ELF-1 (cell line): Measurements from ENCODE around the gene SYT2.
A peak's percentile ranks its signal among the peaks of the same experiment; 100 is the strongest.
"Not testable (repeated sequence)": the region's sequence is repeated elsewhere in the genome, so short reads cannot be mapped to it uniquely, and the experiment has no call there.

Source experiments
- DNase-seq: peaks from one replicate; pipeline ENCODE4 v3.0.0-alpha.2; 2016; ENCODE audit warnings: low read depth, low spot score

SYT2 gene

GRCh38 chr1:202572867-202573266 is 137.4 kb downstream of the SYT2 start:
- DNase-seq, result no peak

GRCh38 chr1:202571719-202572339 is 138.4 kb downstream of the SYT2 start:
- DNase-seq, result peak; percentile 50

- no peak for DNase-seq
Measured at GRCh38 chr1:202569393-202570322, 140.6 kb downstream of the SYT2 start.

- DNase-seq, result no peak
Measured at GRCh38 chr1:202568826-202569225, 141.4 kb downstream of the SYT2 start.

GRCh38 chr1:202568410-202568809 is 141.8 kb downstream of the SYT2 start:
- no peak for DNase-seq

GRCh38 chr1:202567738-202568137 is 142.5 kb downstream of the SYT2 start:
- peak; percentile 32 for DNase-seq

- no peak for DNase-seq
Measured at GRCh38 chr1:202565890-202566602, 144.2 kb downstream of the SYT2 start.

- no peak for DNase-seq
Measured at GRCh38 chr1:202564958-202565495, 145.2 kb downstream of the SYT2 start.

GRCh38 chr1:202563818-202564217 is 146.4 kb downstream of the SYT2 start:
- DNase-seq, result no peak

GRCh38 chr1:202562444-202563060 is 147.7 kb downstream of the SYT2 start:
- DNase-seq, result no peak

GRCh38 chr1:202561726-202562443 is 148.4 kb downstream of the SYT2 start:
- no peak for DNase-seq

- no peak for DNase-seq
Measured at GRCh38 chr1:202561240-202561639, 149.0 kb downstream of the SYT2 start.

GRCh38 chr1:202557662-202558061 is 152.6 kb downstream of the SYT2 start:
- not testable (repeated sequence) for DNase-seq

- not testable (repeated sequence) for DNase-seq
Measured at GRCh38 chr1:202556037-202556436, 154.2 kb downstream of the SYT2 start.

- not testable (repeated sequence) for DNase-seq
Measured at GRCh38 chr1:202554619-202555018, 155.6 kb downstream of the SYT2 start.

GRCh38 chr1:202553560-202554038 is 156.7 kb downstream of the SYT2 start:
- DNase-seq, result no peak

- not testable (repeated sequence) for DNase-seq
Measured at GRCh38 chr1:202553078-202553477, 157.2 kb downstream of the SYT2 start.

- DNase-seq, result not testable (repeated sequence)
Measured at GRCh38 chr1:202552615-202553014, 157.6 kb downstream of the SYT2 start.

- DNase-seq, result peak; percentile 34
Measured at GRCh38 chr1:202551683-202552082, 158.6 kb downstream of the SYT2 start.

- DNase-seq, result not testable (repeated sequence)
Measured at GRCh38 chr1:202550088-202550487, 160.2 kb downstream of the SYT2 start.

GRCh38 chr1:202547215-202547614 is 163.0 kb downstream of the SYT2 start:
- no peak for DNase-seq
